Esophagus muscularis mucosa (tissue), 4 donors: ENCODE results near the gene SIAE. TPM values are rescaled to one million over a fixed set of nuclear protein-coding genes. Genes with fewer than 3 reads are reported as not detected.

Source experiments
- DNase-seq: peaks from one replicate; pipeline ENCODE4 v3.0.0-alpha.2; 2017; ENCODE audit errors: extremely low spot score
- H3K27ac ChIP-seq, 4 donors: fragments of 200-600 bp; sonication (generic); replicated peaks in 1 of 4; 1 replicate in 3 of 4; 2 replicates in 1 of 4; pipeline ENCODE4 v1.5.1; 2016 to 2019; ENCODE audit warnings: mild to moderate bottlenecking in 1 of 4
- H3K27me3 ChIP-seq, 4 donors: fragments of 200-600 bp; sonication (generic); one replicate each; pipeline versions ENCODE4 v1.5.1 to v1.6.0; 2016 to 2019
- H3K36me3 ChIP-seq, 4 donors: fragments of 200-600 bp; sonication (generic); one replicate each; pipeline ENCODE4 v1.5.1; 2016 to 2019
- H3K4me1 ChIP-seq, 4 donors: fragments of 200-600 bp; sonication (generic); one replicate each; pipeline ENCODE4 v1.5.1; 2016 to 2019
- H3K4me3 ChIP-seq, 4 donors: fragments of 200-600 bp; sonication (generic); 1 replicate in 2 of 4; 2 replicates in 2 of 4; pipeline ENCODE4 v1.5.1; 2016 to 2019; ENCODE audit warnings: mild to moderate bottlenecking in 4 of 4, moderate library complexity in 1 of 4
- H3K9me3 ChIP-seq, 4 donors: fragments of 200-600 bp; sonication (generic); 1 replicate in 3 of 4; 2 replicates in 1 of 4; pipeline ENCODE4 v1.5.1; 2016 to 2019
- CTCF ChIP-seq, 3 experiments: fragments of 200-600 bp in 2 of 3; fragments of 450-650 bp in 1 of 3; sonication (generic) in 2 of 3; IDR thresholded peaks; one replicate each; pipeline ENCODE4 v1.5.1; 2017 to 2019; ENCODE audit warnings: antibody characterized with exemption in 3 of 3, mild to moderate bottlenecking in 2 of 3, moderate library complexity in 1 of 3
- EP300 ChIP-seq: sonication (generic); formaldehyde crosslinking; IDR thresholded peaks from one replicate; pipeline ENCODE4 v1.6.1; 2017; ENCODE audit warnings: antibody characterized with exemption
- POLR2A ChIP-seq: fragments of 450-650 bp; IDR thresholded peaks from one replicate; pipeline ENCODE4 v1.6.1; 2017; ENCODE audit warnings: antibody characterized with exemption, moderate library complexity, mild to moderate bottlenecking, low read depth
- POLR2AphosphoS5 ChIP-seq, 2 donors: sonication (generic); formaldehyde crosslinking; IDR thresholded peaks; one replicate each; pipeline ENCODE4 v1.6.1; 2017; ENCODE audit warnings: antibody characterized with exemption in 2 of 2
- WGBS: methylation state at CpG from one replicate; pipeline ENCODE4 v1.1.5; 2018; 5-methylcytosine and 5-hydroxymethylcytosine counted together
- intact Hi-C: fragments of 100-400 bp; cut with DNase I; formaldehyde crosslinking; loops from one replicate; pipeline ENCODE4 v1.15.1; 2023
- total RNA-seq, 4 donors: library from RNA; depleted of rRNA; stranded (reverse); fragments of >200 nt; gene quantifications; one replicate each; pipeline versions ENCODE4 v1.1.0 to v1.2.1, GENCODE V29; 2016

The SIAE gene
- total RNA-seq, 4 donors from 2014 or later, result 3.1 to 4.5 (median 3.5) TPM

GRCh38 chr11:124657904-124658303 is 15.6 kb downstream of the SIAE start:
- no peak for DNase-seq
- 87% methylated on average over 5 of the region's 5 CpGs for WGBS
- no peak overlapping the region for H3K27ac ChIP-seq
- no peaks in the 10 kb centered on the region for H3K4me1 ChIP-seq
- no peak for TF ChIP-seq CTCF (IDR thresholded peaks at IDR 0.05)
- TF ChIP-seq EP300, result no peak
- TF ChIP-seq POLR2AphosphoS5 (IDR thresholded peaks at IDR 0.05), result no peak
- TF ChIP-seq POLR2A, result no peak
- H3K9me3 ChIP-seq, result no peaks in the 10 kb centered on the region
- intact Hi-C loops, result no loop called here
- H3K27me3 ChIP-seq, result no peaks in the 10 kb centered on the region
- peaks cover 0 to 48% (median 32%) of the 10 kb centered on the region in 4 donors for H3K36me3 ChIP-seq
- H3K4me3 ChIP-seq, result no peak overlapping the region

DNA sequence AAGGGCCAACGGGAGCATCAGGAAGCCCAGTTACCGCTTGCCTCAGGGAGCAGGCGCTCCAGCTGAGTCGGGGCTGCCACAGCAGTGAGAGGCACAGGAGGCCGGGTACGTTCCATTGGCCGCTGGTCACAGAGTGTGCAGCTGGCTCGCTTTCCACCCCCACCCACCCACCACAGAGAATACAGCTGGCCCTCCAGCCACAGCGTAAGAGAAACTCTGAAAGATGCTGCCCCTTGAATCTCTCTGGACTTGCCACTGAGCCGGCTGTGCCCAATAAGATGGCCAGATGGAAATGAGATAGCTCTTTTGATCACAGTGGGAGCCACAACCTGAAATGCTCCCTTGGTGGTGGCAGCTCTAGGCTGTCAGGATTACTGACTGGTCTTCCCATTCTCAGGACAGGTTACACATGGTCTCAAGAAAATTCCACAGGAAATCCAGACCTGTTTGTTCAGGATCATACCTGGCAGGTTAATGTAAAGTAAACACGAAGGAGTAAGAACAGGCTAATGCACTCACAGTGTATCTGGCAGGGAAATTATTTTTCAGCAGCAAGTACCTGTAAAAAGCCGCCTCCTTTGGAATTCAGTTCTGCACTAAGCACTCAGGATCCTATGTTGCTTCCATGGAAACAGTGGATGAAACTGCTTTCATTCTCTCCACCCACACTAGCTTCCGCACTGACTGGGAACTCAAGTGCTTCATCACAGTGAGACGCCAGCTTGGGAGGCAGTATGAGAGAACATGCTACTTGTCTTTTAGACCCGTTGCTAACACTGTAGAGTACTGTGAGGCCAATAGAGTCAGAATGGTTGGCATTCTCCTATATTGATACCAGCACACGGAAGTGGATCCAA is 16.5 kb downstream of the SIAE start:
- Histone ChIP-seq H3K4me3 (no peak overlapping the region), H3K9me3 (no peaks in the 10 kb centered on the region), H3K36me3 (peaks cover 0 to 57% (median 33%) of the 10 kb centered on the region in 4 donors), H3K27ac (no peak overlapping the region), H3K4me1 (no peaks in the 10 kb centered on the region), H3K27me3 (no peaks in the 10 kb centered on the region)
- no peak for TF ChIP-seq POLR2A
- TF ChIP-seq POLR2AphosphoS5 (IDR thresholded peaks at IDR 0.05), result no peak
- TF ChIP-seq EP300, result no peak
- TF ChIP-seq CTCF (IDR thresholded peaks at IDR 0.05), result no peak
- WGBS, result 76% methylated on average over 16 of the region's 16 CpGs
- DNase-seq, result no peak
- intact Hi-C loops, result no loop called here

- H3K27me3 ChIP-seq, result no peaks in the 10 kb centered on the region
- H3K4me1 ChIP-seq, result peaks cover 0 to 10% (median 10%) of the 10 kb centered on the region in 4 donors
- no peak for DNase-seq
- intact Hi-C loops, result no loop called here
- no peak for TF ChIP-seq CTCF (IDR thresholded peaks at IDR 0.05)
- no peak for TF ChIP-seq POLR2AphosphoS5 (IDR thresholded peaks at IDR 0.05)
- TF ChIP-seq POLR2A, result no peak
- TF ChIP-seq EP300, result no peak
- no peak overlapping the region for H3K27ac ChIP-seq
- WGBS, result 73% methylated on average over 6 of the region's 6 CpGs
- H3K36me3 ChIP-seq, result peaks cover 17 to 64% (median 25%) of the 10 kb centered on the region in 4 donors
- no peaks in the 10 kb centered on the region for H3K9me3 ChIP-seq
- no peak overlapping the region for H3K4me3 ChIP-seq
Measured at GRCh38 chr11:124648610-124649009, 24.9 kb downstream of the SIAE start.

DNA sequence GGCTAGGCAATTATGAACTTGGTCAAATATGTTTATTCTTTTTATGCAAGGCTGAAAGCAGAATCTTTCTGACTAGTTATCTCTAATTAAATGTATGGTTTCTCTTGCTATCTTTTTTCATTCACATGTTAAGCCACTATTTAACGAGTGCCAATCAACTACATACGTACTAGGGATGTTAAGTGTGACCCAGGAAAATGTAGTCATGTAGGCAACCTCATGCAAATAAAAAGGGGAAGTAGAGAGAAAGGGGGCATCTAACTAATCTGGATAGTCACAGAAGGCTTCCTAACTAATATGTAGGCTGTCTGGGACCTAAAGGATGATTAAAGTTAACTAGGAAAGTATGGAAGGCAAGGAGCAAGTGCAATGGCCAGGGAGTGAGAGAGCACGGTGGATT is 27.4 kb downstream of the SIAE start:
- H3K9me3 ChIP-seq, result no peaks in the 10 kb centered on the region
- WGBS, result 74% methylated on average over 3 of the region's 3 CpGs
- TF ChIP-seq POLR2A (no peak), EP300 (no peak), POLR2AphosphoS5 (IDR thresholded peaks at IDR 0.05) (no peak), CTCF (IDR thresholded peaks at IDR 0.05) (no peak)
- peaks cover 14 to 40% (median 17%) of the 10 kb centered on the region in 4 donors for H3K36me3 ChIP-seq
- H3K4me3 ChIP-seq, result no peak overlapping the region
- no peaks in the 10 kb centered on the region for H3K27me3 ChIP-seq
- peaks cover 0 to 10% (median 10%) of the 10 kb centered on the region in 4 donors for H3K4me1 ChIP-seq
- H3K27ac ChIP-seq, result no peak overlapping the region
- intact Hi-C loops, result no loop called here
- no peak for DNase-seq
